EL (cell line): ENCODE data around the gene GOSR2.
A peak's percentile ranks its signal among the peaks of the same experiment; 100 is the strongest.
"Not testable (repeated sequence)": the region's sequence is repeated elsewhere in the genome, so short reads cannot be mapped to it uniquely, and the experiment has no call there.

ENCODE experiments used
- DNase-seq: peaks from one replicate; pipeline ENCODE4 v3.0.0-alpha.2; 2016

Gene GOSR2

GRCh38 chr17:46935658-46936266, 12.8 kb downstream of the GOSR2 start:
- DNase-seq, result no peak

- DNase-seq, result peak; percentile 78
These were observed 17.9 kb downstream of the GOSR2 start for GRCh38 chr17:46940692-46941404.

GRCh38 chr17:46942441-46943217, 19.7 kb downstream of the GOSR2 start:
- peak; percentile 76 for DNase-seq

- no peak for DNase-seq
These were observed 20.2 kb downstream of the GOSR2 start for GRCh38 chr17:46943218-46943500.

- peak; percentile 79 for DNase-seq
These were observed 20.8 kb downstream of the GOSR2 start for GRCh38 chr17:46943501-46944393.

GRCh38 chr17:46944931-46945330, 22.0 kb downstream of the GOSR2 start:
- DNase-seq, result no peak

- no peak for DNase-seq
These were observed 24.3 kb downstream of the GOSR2 start for GRCh38 chr17:46947216-46947615.

GRCh38 chr17:46948544-46948943, 25.6 kb downstream of the GOSR2 start:
- DNase-seq, result no peak

- peak; percentile 52 for DNase-seq
These were observed 26.6 kb downstream of the GOSR2 start for GRCh38 chr17:46949291-46950174.

- DNase-seq, result no peak
These were observed 27.5 kb downstream of the GOSR2 start for GRCh38 chr17:46950342-46950996.

- DNase-seq, result no peak
These were observed 28.1 kb downstream of the GOSR2 start for GRCh38 chr17:46950997-46951621.

GRCh38 chr17:46951706-46952105, 28.7 kb downstream of the GOSR2 start:
- no peak for DNase-seq

- no peak for DNase-seq
These were observed 29.2 kb downstream of the GOSR2 start for GRCh38 chr17:46952115-46952514.

- DNase-seq, result not testable (repeated sequence)
These were observed 30.2 kb downstream of the GOSR2 start for GRCh38 chr17:46953191-46953590.

- DNase-seq, result no peak
These were observed 35.2 kb downstream of the GOSR2 start for GRCh38 chr17:46958041-46958591.

- DNase-seq, result no peak
These were observed 37.2 kb downstream of the GOSR2 start for GRCh38 chr17:46960152-46960551.

GRCh38 chr17:46962374-46962790, 39.4 kb downstream of the GOSR2 start:
- DNase-seq, result peak; percentile 73

- DNase-seq, result no peak
These were observed 40.6 kb downstream of the GOSR2 start for GRCh38 chr17:46963571-46963970.

GRCh38 chr17:46964315-46965265, 41.6 kb downstream of the GOSR2 start:
- DNase-seq, result no peak
